Kidney (tissue), 14 donors: Measurements from ENCODE around the gene MED25. TPM values are rescaled to one million over a fixed set of nuclear protein-coding genes. Genes with fewer than 3 reads are reported as not detected.

ENCODE experiments used
- DNase-seq, 5 donors: peaks; one replicate each; pipeline ENCODE4 v3.0.0-alpha.2; 2013 to 2020
- FAIRE-seq: peaks from 2 replicates; lab custom pipeline; 2012; peaks lifted over from hg19 to GRCh38; lab: Jason Lieb, UNC
- H3K27ac ChIP-seq, 2 donors: one replicate each; pipeline ENCODE4 v1.7.0; 2013; ENCODE audit warnings: low read depth in 2 of 2, low read length in 2 of 2, inconsistent platforms in 1 of 2
- H3K27me3 ChIP-seq: one replicate; pipeline ENCODE4 v1.7.1; 2013; ENCODE audit warnings: low read length, inconsistent platforms; ENCODE audit not compliant: control insufficient read depth, insufficient read depth
- H3K36me3 ChIP-seq, 3 donors: one replicate each; pipeline versions ENCODE4 v1.7.0 to v1.7.1; 2013; ENCODE audit warnings: low read length in 3 of 3, control low read depth in 1 of 3, inconsistent platforms in 1 of 3; ENCODE audit not compliant: insufficient read depth in 3 of 3, control insufficient read depth in 2 of 3
- H3K4me1 ChIP-seq, 3 donors: one replicate each; pipeline versions ENCODE4 v1.7.0 to v1.7.1; 2013; ENCODE audit warnings: low read length in 3 of 3, inconsistent platforms in 1 of 3, low read depth in 1 of 3; ENCODE audit not compliant: control insufficient read depth in 2 of 3, insufficient read depth in 2 of 3
- H3K4me3 ChIP-seq, 3 donors: one replicate each; pipeline versions ENCODE4 v1.7.0 to v1.8.1; 2013; ENCODE audit warnings: low read length in 3 of 3, control low read depth in 1 of 3, inconsistent platforms in 1 of 3
- H3K9ac ChIP-seq, 3 donors: one replicate each; pipeline versions ENCODE4 v1.7.0 to v1.7.1; 2013; ENCODE audit warnings: low read length in 3 of 3, control low read depth in 1 of 3, inconsistent platforms in 1 of 3
- H3K9me3 ChIP-seq, 3 donors: one replicate each; pipeline versions ENCODE4 v1.7.0 to v1.7.1; 2013; ENCODE audit warnings: low read length in 3 of 3, control low read depth in 1 of 3, inconsistent platforms in 1 of 3; ENCODE audit not compliant: control insufficient read depth in 2 of 3, insufficient read depth in 1 of 3
- intact Hi-C: fragments of 100-400 bp; cut with DNase I; formaldehyde crosslinking; loops from one replicate; pipeline ENCODE4 v1.11.1; 2022
- polyA plus RNA-seq: library from polyadenylated mRNA; stranded (reverse); fragments of 350-450 nt; fragmentation: Illumina TruSeq; extraction: RNeasy Lipid Tissue Mini Kit (QIAGEN cat#74804); gene quantifications from one replicate; pipeline ENCODE4 v1.2.3, GENCODE V29; 2014; ENCODE audit warnings: low read depth, low replicate concordance; ENCODE audit not compliant: insufficient read depth
- total RNA-seq: library from RNA; stranded (reverse); fragmentation: NEBNext Ultra II Directional; extraction: Animal tissue kit (Norgen Biotek cat#: 25700); gene quantifications from one replicate; pipeline ENCODE4 v1.2.1, GENCODE V29; 2021
- TF ChIP-seq, protein P1 (sequence below): IDR thresholded peaks from 3 replicates; pipeline ENCODE4 v1.5.1; 2012; ENCODE audit warnings: mild to moderate bottlenecking, moderate library complexity, borderline replicate concordance; ENCODE audit not compliant: insufficient read depth; ENCODE audit errors: extremely low read depth
- donor health status: control.
- donor health status: control.
- donor health status: control.
- donor health status: control.
- donor health status: control.
- donor health status: DM: yes; HTN: yes; CAD: no.
- donor health status: Normal renal cell carcinoma (clear cell type).

MED25 gene
- total and polyA plus RNA-seq, 2 donors from 2014 or later = 37.3 to 53.2 TPM

GRCh38 chr19:49801966-49802661 is 16.0 kb upstream of the MED25 start:
- no peaks in the 10 kb centered on the region for H3K27me3 ChIP-seq
- peak; percentile 88 to 97 (median 93) for DNase-seq
- peak overlapping the region in 1 of 2 donors; percentile 60 for H3K27ac ChIP-seq
- intact Hi-C loops = no loop called here
- FAIRE-seq = no peak
- H3K4me1 ChIP-seq = peaks cover 0 to 2% (median 0%) of the 10 kb centered on the region in 3 donors
- TF ChIP-seq, protein P1, sequence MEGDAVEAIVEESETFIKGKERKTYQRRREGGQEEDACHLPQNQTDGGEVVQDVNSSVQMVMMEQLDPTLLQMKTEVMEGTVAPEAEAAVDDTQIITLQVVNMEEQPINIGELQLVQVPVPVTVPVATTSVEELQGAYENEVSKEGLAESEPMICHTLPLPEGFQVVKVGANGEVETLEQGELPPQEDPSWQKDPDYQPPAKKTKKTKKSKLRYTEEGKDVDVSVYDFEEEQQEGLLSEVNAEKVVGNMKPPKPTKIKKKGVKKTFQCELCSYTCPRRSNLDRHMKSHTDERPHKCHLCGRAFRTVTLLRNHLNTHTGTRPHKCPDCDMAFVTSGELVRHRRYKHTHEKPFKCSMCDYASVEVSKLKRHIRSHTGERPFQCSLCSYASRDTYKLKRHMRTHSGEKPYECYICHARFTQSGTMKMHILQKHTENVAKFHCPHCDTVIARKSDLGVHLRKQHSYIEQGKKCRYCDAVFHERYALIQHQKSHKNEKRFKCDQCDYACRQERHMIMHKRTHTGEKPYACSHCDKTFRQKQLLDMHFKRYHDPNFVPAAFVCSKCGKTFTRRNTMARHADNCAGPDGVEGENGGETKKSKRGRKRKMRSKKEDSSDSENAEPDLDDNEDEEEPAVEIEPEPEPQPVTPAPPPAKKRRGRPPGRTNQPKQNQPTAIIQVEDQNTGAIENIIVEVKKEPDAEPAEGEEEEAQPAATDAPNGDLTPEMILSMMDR = peak; percentile 17
- peaks cover 2 to 27% (median 13%) of the 10 kb centered on the region in 3 donors for H3K36me3 ChIP-seq
- H3K9ac ChIP-seq = peak overlapping the region in 1 of 3 donors; percentile 51
- H3K9me3 ChIP-seq = no peaks in the 10 kb centered on the region
- H3K4me3 ChIP-seq = peak overlapping the region; percentile 43 to 74 (median 65)

GRCh38 chr19:49802836-49803528 is 15.1 kb upstream of the MED25 start:
- DNase-seq (peak in 2 of 5 donors; percentile 74 to 75), FAIRE-seq (no peak)
- H3K27me3 ChIP-seq = no peaks in the 10 kb centered on the region
- peaks cover 0 to 2% (median 0%) of the 10 kb centered on the region in 3 donors for H3K4me1 ChIP-seq
- H3K27ac ChIP-seq = peak overlapping the region; percentile 32 to 37
- peaks cover 2 to 27% (median 12%) of the 10 kb centered on the region in 3 donors for H3K36me3 ChIP-seq
- TF ChIP-seq, protein P1 = no peak
- peak overlapping the region in 1 of 3 donors; percentile 21 for H3K4me3 ChIP-seq
- intact Hi-C loops = no loop called here
- H3K9ac ChIP-seq = peak overlapping the region in 1 of 3 donors; percentile 12
- H3K9me3 ChIP-seq = no peaks in the 10 kb centered on the region

GRCh38 chr19:49803529-49803856 is 14.6 kb upstream of the MED25 start:
- TF ChIP-seq, protein P1 = no peak
- Histone ChIP-seq H3K9ac (no peak overlapping the region), H3K27me3 (no peaks in the 10 kb centered on the region), H3K4me1 (peaks cover 0 to 2% (median 0%) of the 10 kb centered on the region in 3 donors), H3K9me3 (no peaks in the 10 kb centered on the region), H3K36me3 (peaks cover 2 to 21% (median 11%) of the 10 kb centered on the region in 3 donors), H3K27ac (no peak overlapping the region), H3K4me3 (no peak overlapping the region)
- peak in 1 of 5 donors; percentile 45 for DNase-seq
- intact Hi-C loops = no loop called here
- FAIRE-seq = no peak
